NCI-H526 treated with DMSO at 0.1 percent for 48 hours (cell line): Measurements from ENCODE around the gene CACNA1C.

ENCODE experiments used
- DNase-seq: peaks from one replicate; lab custom pipeline; 2025; lab: John Stamatoyannopoulos, UW

Gene CACNA1C

GRCh38 chr12:2391740-2392331, 339.0 kb downstream of the CACNA1C start:
- no peak for DNase-seq

GRCh38 chr12:2393016-2393415, 340.2 kb downstream of the CACNA1C start:
- no peak for DNase-seq

GRCh38 chr12:2393996-2394395, 341.2 kb downstream of the CACNA1C start:
- DNase-seq = no peak

GRCh38 chr12:2395354-2395977, 342.7 kb downstream of the CACNA1C start:
- DNase-seq = no peak

- DNase-seq = no peak
These were observed 343.7 kb downstream of the CACNA1C start for GRCh38 chr12:2396448-2396871.

GRCh38 chr12:2397356-2398045, 344.7 kb downstream of the CACNA1C start:
- no peak for DNase-seq

- no peak for DNase-seq
These were observed 348.3 kb downstream of the CACNA1C start for GRCh38 chr12:2401040-2401439.

- no peak for DNase-seq
These were observed 349.3 kb downstream of the CACNA1C start for GRCh38 chr12:2402073-2402579.

GRCh38 chr12:2403221-2403976, 350.6 kb downstream of the CACNA1C start:
- no peak for DNase-seq

- DNase-seq = no peak
These were observed 352.3 kb downstream of the CACNA1C start for GRCh38 chr12:2405039-2405438.

- no peak for DNase-seq
These were observed 354.1 kb downstream of the CACNA1C start for GRCh38 chr12:2406903-2407302.

- DNase-seq = no peak
These were observed 355.5 kb downstream of the CACNA1C start for GRCh38 chr12:2408262-2408661.

GRCh38 chr12:2409656-2410265, 357.0 kb downstream of the CACNA1C start:
- DNase-seq = no peak

GRCh38 chr12:2410496-2410895, 357.7 kb downstream of the CACNA1C start:
- no peak for DNase-seq

- no peak for DNase-seq
These were observed 358.2 kb downstream of the CACNA1C start for GRCh38 chr12:2411011-2411410.

GRCh38 chr12:2411616-2412304, 359.0 kb downstream of the CACNA1C start:
- DNase-seq = no peak

- no peak for DNase-seq
These were observed 359.5 kb downstream of the CACNA1C start for GRCh38 chr12:2412305-2412643.

GRCh38 chr12:2413301-2413700, 360.5 kb downstream of the CACNA1C start:
- no peak for DNase-seq

GRCh38 chr12:2413999-2414792, 361.4 kb downstream of the CACNA1C start:
- no peak for DNase-seq

- DNase-seq = no peak
These were observed 362.2 kb downstream of the CACNA1C start for GRCh38 chr12:2414810-2415567.
